ENCODE data around the gene HSF2BP. TPM values are rescaled to one million over a fixed set of nuclear protein-coding genes. Genes with fewer than 3 reads are reported as not detected.
"Not testable (repeated sequence)": the region's sequence is repeated elsewhere in the genome, so short reads cannot be mapped to it uniquely, and the experiment has no call there.

Gene HSF2BP
- total and polyA plus RNA-seq, 2 of the 8 experiments (the other 6 are each of a cell fraction or from before 2014, with no cell fraction given), result 0.51 to 0.93 TPM

DNA sequence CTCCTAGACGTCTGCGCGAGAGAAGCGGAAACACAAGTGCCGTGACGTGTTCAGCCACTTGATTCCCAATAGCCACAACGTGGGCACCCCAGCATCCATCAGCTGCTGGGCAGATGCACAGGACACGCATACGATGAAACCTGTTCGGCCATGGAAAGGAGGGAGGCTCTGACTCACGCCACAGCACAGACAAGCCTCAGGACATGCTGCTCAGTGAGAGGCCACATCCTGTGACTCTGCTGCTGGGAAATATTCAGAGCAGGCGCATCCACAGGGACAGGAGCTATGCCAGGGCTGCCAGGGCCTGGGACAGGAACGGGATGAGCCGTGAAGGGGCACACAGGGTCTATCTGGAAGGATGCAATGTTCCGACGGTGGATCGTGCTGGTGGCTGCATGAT lies 171.1 kb downstream of the HSF2BP start:
- H2BK120ac ChIP-seq (replicated peaks; ENCODE audit: low read depth, low read length); H3K4me3 ChIP-seq (ENCODE audit: extremely low read depth in 1 of 4, insufficient read depth in 2 of 4, low read depth in 3 of 4, low read length in 4 of 4); CTCF ChIA-PET (ENCODE audit: partially characterized antibody); H3K27me3 ChIP-seq (replicated peaks in 1 of 4; ENCODE audit: control insufficient read depth in 3 of 4, extremely low read depth in 1 of 4, insufficient read depth in 3 of 4, low read length in 3 of 4); H3K79me1 ChIP-seq (ENCODE audit: low read depth, low read length); H2BK15ac ChIP-seq (ENCODE audit: low read length); H3K14ac ChIP-seq (ENCODE audit: insufficient read length); H3K23ac ChIP-seq (ENCODE audit: insufficient read length); H3K9me3 ChIP-seq (ENCODE audit: insufficient read depth in 2 of 2, low read depth in 1 of 2, low read length in 1 of 2); H2AK5ac ChIP-seq (ENCODE audit: low read depth, low read length); POLR2A ChIA-PET (ENCODE audit: partially characterized antibody); H4K20me1 ChIP-seq (replicated peaks in 1 of 2; ENCODE audit: control insufficient read depth in 1 of 2, insufficient read depth in 2 of 2, low read length in 2 of 2); H3K4ac ChIP-seq (replicated peaks; ENCODE audit: insufficient read length, low read depth, low read length); H2BK20ac ChIP-seq (ENCODE audit: low read length); H3K4me1 ChIP-seq (replicated peaks in 1 of 4; ENCODE audit: control insufficient read depth in 3 of 4, insufficient read depth in 4 of 4, low read length in 3 of 4); H3K36me3 ChIP-seq (ENCODE audit: control insufficient read depth in 2 of 4, insufficient read depth in 4 of 4, low read length in 3 of 4); H2BK12ac ChIP-seq (ENCODE audit: low read depth, low read length); H4K5ac ChIP-seq (ENCODE audit: insufficient read length, low read depth, low read length); H3K4me2 ChIP-seq (ENCODE audit: insufficient read depth in 1 of 2, low read depth in 2 of 2, low read length in 2 of 2); H3K79me2 ChIP-seq (ENCODE audit: control insufficient read depth in 1 of 2, insufficient read depth in 2 of 2, low read length in 2 of 2); FAIRE-seq; H3K18ac ChIP-seq (ENCODE audit: extremely low read depth, low read length); H3K27ac ChIP-seq (ENCODE audit: low read depth, low read length); DNase-seq (ENCODE audit: low read depth in 1 of 2, low spot score in 2 of 2); H2AFZ ChIP-seq (ENCODE audit: low read length); H2BK5ac ChIP-seq (ENCODE audit: low read depth, low read length); H4K91ac ChIP-seq (replicated peaks; ENCODE audit: insufficient read length, low read length); H3K9ac ChIP-seq (replicated peaks in 1 of 4; ENCODE audit: extremely low read depth in 1 of 4, low read depth in 3 of 4, low read length in 3 of 4); H4K8ac ChIP-seq (ENCODE audit: extremely low read depth, insufficient read depth, low read length); H3K56ac ChIP-seq (replicated peaks; ENCODE audit: insufficient read length, low read depth, low read length); H3K23me2 ChIP-seq (ENCODE audit: low read depth, low read length): not testable (repeated sequence)
- no CpG with 5 or more reads among the region's 17 CpGs for WGBS, 2 experiments (ENCODE audit: extremely low coverage in 1 of 2, insufficient coverage in 1 of 2, insufficient read length in 1 of 2, insufficient replicate concordance in 2 of 2, low coverage in 1 of 2, low lambda C conversion rate in 2 of 2, missing lambda C conversion rate in 1 of 2)

DNA sequence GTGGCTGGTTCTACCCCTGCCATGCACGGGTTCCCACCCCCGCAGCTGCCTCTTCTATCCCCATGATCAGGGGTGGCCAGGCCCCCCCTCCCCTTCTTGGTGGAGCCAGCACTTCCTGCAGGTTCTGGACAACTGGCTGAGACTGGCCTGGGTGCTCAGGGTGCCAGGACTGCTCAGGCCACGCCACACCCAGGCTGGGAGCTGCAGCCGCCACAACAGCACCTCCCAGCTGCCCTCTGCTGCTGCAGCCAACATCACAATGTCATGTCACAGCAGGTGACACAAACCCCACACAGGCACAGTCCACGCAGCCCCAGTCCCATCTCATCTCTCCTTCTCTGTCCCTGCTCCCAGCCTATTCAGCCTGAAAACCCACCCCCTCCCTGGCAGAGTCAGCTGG lies 173.2 kb downstream of the HSF2BP start:
- H3K4me3 ChIP-seq (ENCODE audit: extremely low read depth in 1 of 4, insufficient read depth in 2 of 4, low read depth in 3 of 4, low read length in 4 of 4); H3K9me3 ChIP-seq (ENCODE audit: insufficient read depth in 2 of 2, low read depth in 1 of 2, low read length in 1 of 2); H3K4me2 ChIP-seq (ENCODE audit: insufficient read depth in 1 of 2, low read depth in 2 of 2, low read length in 2 of 2); H2BK12ac ChIP-seq (ENCODE audit: low read depth, low read length); H3K36me3 ChIP-seq (ENCODE audit: control insufficient read depth in 2 of 4, insufficient read depth in 4 of 4, low read length in 3 of 4); H3K14ac ChIP-seq (ENCODE audit: insufficient read length); H3K27ac ChIP-seq (ENCODE audit: low read depth, low read length); H2AK5ac ChIP-seq (ENCODE audit: low read depth, low read length); H3K4ac ChIP-seq (replicated peaks; ENCODE audit: insufficient read length, low read depth, low read length); H3K4me1 ChIP-seq (replicated peaks in 1 of 4; ENCODE audit: control insufficient read depth in 3 of 4, insufficient read depth in 4 of 4, low read length in 3 of 4); H4K8ac ChIP-seq (ENCODE audit: extremely low read depth, insufficient read depth, low read length); H3K79me1 ChIP-seq (ENCODE audit: low read depth, low read length); H3K79me2 ChIP-seq (ENCODE audit: control insufficient read depth in 1 of 2, insufficient read depth in 2 of 2, low read length in 2 of 2); H3K23me2 ChIP-seq (ENCODE audit: low read depth, low read length); H3K18ac ChIP-seq (ENCODE audit: extremely low read depth, low read length); CTCF ChIA-PET (ENCODE audit: partially characterized antibody); POLR2A ChIA-PET (ENCODE audit: partially characterized antibody); H4K91ac ChIP-seq (replicated peaks; ENCODE audit: insufficient read length, low read length); H3K27me3 ChIP-seq (replicated peaks in 1 of 4; ENCODE audit: control insufficient read depth in 3 of 4, extremely low read depth in 1 of 4, insufficient read depth in 3 of 4, low read length in 3 of 4); DNase-seq (ENCODE audit: low read depth in 1 of 2, low spot score in 2 of 2); H2BK120ac ChIP-seq (replicated peaks; ENCODE audit: low read depth, low read length); H3K9ac ChIP-seq (replicated peaks in 1 of 4; ENCODE audit: extremely low read depth in 1 of 4, low read depth in 3 of 4, low read length in 3 of 4); H3K23ac ChIP-seq (ENCODE audit: insufficient read length); H2BK5ac ChIP-seq (ENCODE audit: low read depth, low read length); H2AFZ ChIP-seq (ENCODE audit: low read length); H4K5ac ChIP-seq (ENCODE audit: insufficient read length, low read depth, low read length); H2BK15ac ChIP-seq (ENCODE audit: low read length); H4K20me1 ChIP-seq (replicated peaks in 1 of 2; ENCODE audit: control insufficient read depth in 1 of 2, insufficient read depth in 2 of 2, low read length in 2 of 2); FAIRE-seq; H3K56ac ChIP-seq (replicated peaks; ENCODE audit: insufficient read length, low read depth, low read length); H2BK20ac ChIP-seq (ENCODE audit: low read length): not testable (repeated sequence)
- no CpG with 5 or more reads among the region's 5 CpGs for WGBS, 2 experiments (ENCODE audit: extremely low coverage in 1 of 2, insufficient coverage in 1 of 2, insufficient read length in 1 of 2, insufficient replicate concordance in 2 of 2, low coverage in 1 of 2, low lambda C conversion rate in 2 of 2, missing lambda C conversion rate in 1 of 2)
